LNCaP clone FGC (cell line): ENCODE measurements around the gene DBR1.

Source experiments
- DNase-seq: peaks from one replicate; pipeline ENCODE4 v3.0.0-alpha.2; 2011; ENCODE audit warnings: low read depth
- H3K4me3 ChIP-seq: 2 replicates; pipeline ENCODE4 v1.5.1; 2011; ENCODE audit warnings: mild to moderate bottlenecking, low read depth, low read length, control low read depth
- CTCF ChIP-seq: IDR thresholded peaks from 2 replicates; pipeline ENCODE4 v1.5.1; 2012; ENCODE audit warnings: mild to moderate bottlenecking; ENCODE audit not compliant: control insufficient read depth, insufficient read depth; ENCODE audit errors: extremely low read depth

DBR1 gene

DNA sequence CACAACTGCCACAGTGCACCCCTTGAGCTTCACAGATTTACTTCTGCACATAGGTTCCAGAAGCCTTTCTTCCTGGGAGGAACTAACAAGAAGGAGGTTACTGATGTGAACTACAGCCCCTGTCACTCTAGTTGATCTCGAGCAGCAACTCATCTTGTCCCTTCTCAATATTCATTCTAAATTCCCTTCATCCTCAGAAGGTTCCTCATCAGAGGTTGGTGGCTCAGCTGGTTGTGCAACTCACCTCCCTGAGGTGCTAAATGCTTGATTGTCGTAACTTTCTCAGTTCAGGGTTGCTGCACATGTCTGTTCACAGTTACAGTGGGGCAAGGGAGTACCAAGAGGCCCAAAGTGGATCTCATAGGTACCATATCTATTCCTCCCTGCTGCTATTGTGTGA lies 36.9 kb downstream of the DBR1 start:
- no peak overlapping the region for H3K4me3 ChIP-seq
- TF ChIP-seq CTCF, result no peak
- no peak for DNase-seq

DNA sequence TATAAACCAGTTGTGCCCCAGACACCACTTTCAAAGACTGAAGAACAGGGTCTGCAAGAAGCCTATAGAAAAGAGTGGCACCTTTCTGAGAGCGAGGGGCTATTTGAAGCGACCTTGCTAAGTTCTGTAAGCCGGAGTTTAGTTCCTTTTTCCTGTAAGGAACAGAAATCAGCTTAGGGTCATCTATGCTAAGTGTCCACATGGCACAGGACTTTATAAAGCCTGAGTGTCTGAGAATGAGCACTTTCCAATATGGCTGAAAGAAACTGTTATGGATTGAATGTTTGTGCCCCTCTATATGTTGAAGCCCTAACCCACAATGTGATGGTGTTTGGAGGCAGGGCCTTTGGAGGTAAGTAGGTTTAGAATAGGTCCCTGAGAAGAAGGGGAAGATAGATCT lies 38.5 kb downstream of the DBR1 start:
- no peak overlapping the region for H3K4me3 ChIP-seq

GRCh38 chr3:138135833-138136194 lies 38.9 kb downstream of the DBR1 start:
- DNase-seq, result no peak
- TF ChIP-seq CTCF, result no peak
- H3K4me3 ChIP-seq, result no peak overlapping the region

More for the DNA sequence above, 38.5 kb downstream of the DBR1 start:
- no peak for DNase-seq
- TF ChIP-seq CTCF, result no peak

GRCh38 chr3:138135146-138135832 lies 39.4 kb downstream of the DBR1 start:
- DNase-seq, result no peak
- no peak for TF ChIP-seq CTCF
- no peak overlapping the region for H3K4me3 ChIP-seq

- no peak for DNase-seq
- H3K4me3 ChIP-seq, result no peak within 1 kb of the TSS
- no peak for TF ChIP-seq CTCF
Measured at GRCh38 chr3:138132239-138132638, 42.5 kb downstream of the DBR1 start, which contains the start of gene A4GNT. Gene A4GNT, minus strand, starts transcription at chr3:138132390. Its CDS starts 1,134 bp downstream, at chr3:138131256.

DNA sequence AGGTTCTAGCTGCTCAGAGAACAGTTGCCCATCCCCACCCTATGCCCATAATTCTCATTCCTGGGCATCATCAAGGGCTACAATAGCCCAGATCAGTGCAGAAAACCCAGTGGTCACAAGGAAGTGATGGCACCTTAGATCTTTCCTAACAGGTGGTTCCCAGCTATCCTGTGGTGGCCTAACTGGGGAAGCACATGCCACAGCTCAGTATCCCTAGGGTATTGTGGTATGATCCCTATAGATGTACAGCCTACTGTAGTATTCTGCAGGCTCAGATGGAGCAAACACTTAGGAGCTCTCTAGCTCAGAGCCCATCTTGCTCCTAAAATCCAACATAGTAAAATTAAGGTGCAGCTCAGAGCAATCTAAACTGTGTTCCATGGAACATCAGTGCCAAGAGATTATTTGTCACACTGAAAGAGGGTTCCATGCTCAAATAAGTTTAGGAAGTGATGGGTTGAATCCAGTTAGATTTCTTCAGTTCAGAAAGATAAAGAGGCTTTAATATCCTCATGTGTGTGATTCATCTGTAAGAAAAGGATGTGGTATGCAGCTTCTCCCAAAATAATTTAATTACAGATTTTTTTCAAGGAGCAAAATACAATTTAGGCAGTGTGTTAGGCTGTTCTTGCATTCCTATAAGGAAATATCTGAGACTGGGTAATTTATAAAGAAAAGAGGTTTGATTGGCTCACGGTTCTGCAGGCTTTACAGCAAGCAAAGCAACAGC lies 46.9 kb downstream of the DBR1 start:
- no peak for DNase-seq
- no peak for TF ChIP-seq CTCF

More for the DNA sequence above, 46.9 kb downstream of the DBR1 start:
- H3K4me3 ChIP-seq, result no peak overlapping the region
